Loucy (cell line): Measurements from ENCODE around the gene VLDLR.

Source experiments
- H2AFZ ChIP-seq: fragments of 200-600 bp; sonication (generic); 2 replicates; pipeline ENCODE4 v1.6.0; 2016; ENCODE audit warnings: antibody characterized with exemption, mild to moderate bottlenecking, low read length, moderate library complexity
- H3F3A ChIP-seq: fragments of 200-600 bp; 2 replicates; pipeline ENCODE4 v1.6.0; 2016; ENCODE audit warnings: antibody characterized with exemption, low read depth, mild to moderate bottlenecking
- H3K27me3 ChIP-seq: fragments of 200-600 bp; sonication (generic); 2 replicates; pipeline ENCODE4 v1.6.1; 2014; ENCODE audit warnings: low read length, mild to moderate bottlenecking; ENCODE audit not compliant: insufficient read depth, poor library complexity, severe bottlenecking
- H3K36me3 ChIP-seq: fragments of 200-600 bp; sonication (generic); 2 replicates; pipeline ENCODE4 v1.6.1; 2016; ENCODE audit warnings: low read length; ENCODE audit not compliant: insufficient read depth
- H3K4me1 ChIP-seq: fragments of 200-600 bp; sonication (generic); 2 replicates; pipeline ENCODE4 v1.5.1; 2014; ENCODE audit warnings: low read length, mild to moderate bottlenecking; ENCODE audit not compliant: insufficient read depth, poor library complexity, severe bottlenecking
- H3K4me2 ChIP-seq: fragments of 200-600 bp; sonication (generic); 2 replicates; pipeline ENCODE4 v1.6.0; 2014; ENCODE audit warnings: antibody characterized with exemption, low read length, low read depth, mild to moderate bottlenecking; ENCODE audit not compliant: poor library complexity, severe bottlenecking
- H3K4me3 ChIP-seq: fragments of 200-600 bp; sonication (generic); 2 replicates; pipeline ENCODE4 v1.5.1; 2014; ENCODE audit warnings: low read length, mild to moderate bottlenecking, mixed read lengths; ENCODE audit not compliant: poor library complexity, severe bottlenecking
- H3K79me2 ChIP-seq: fragments of 200-600 bp; sonication (generic); 2 replicates; pipeline ENCODE4 v1.6.1; 2014; ENCODE audit warnings: low read length; ENCODE audit not compliant: insufficient read depth
- H3K9ac ChIP-seq: fragments of 200-600 bp; sonication (generic); 2 replicates; pipeline ENCODE4 v1.6.0; 2014; ENCODE audit warnings: mild to moderate bottlenecking, low read depth, low read length, moderate library complexity; ENCODE audit not compliant: poor library complexity, severe bottlenecking
- H3K9me2 ChIP-seq: fragments of 200-600 bp; sonication (generic); replicated peaks from 2 replicates; pipeline ENCODE4 v1.6.1; 2016; ENCODE audit warnings: low read depth, low read length, mixed read lengths
- H3K9me3 ChIP-seq: fragments of 200-600 bp; sonication (generic); 2 replicates; pipeline ENCODE4 v1.6.1; 2014; ENCODE audit warnings: mild to moderate bottlenecking, antibody characterized with exemption, low read length, low read depth; ENCODE audit not compliant: insufficient read depth
- H4K20me1 ChIP-seq: fragments of 200-600 bp; sonication (generic); 2 replicates; pipeline ENCODE4 v1.6.0; 2014; ENCODE audit warnings: antibody characterized with exemption, low read length, mild to moderate bottlenecking; ENCODE audit not compliant: insufficient read depth, poor library complexity, severe bottlenecking
- EZH2phosphoT487 ChIP-seq: fragments of 200-600 bp; IDR thresholded peaks from 2 replicates; pipeline ENCODE4 v1.6.1; 2018; ENCODE audit warnings: antibody characterized with exemption, mild to moderate bottlenecking, moderate library complexity, borderline replicate concordance
- TF ChIP-seq, protein P1 (sequence below): fragments of 200-600 bp; sonication (generic); conservative IDR thresholded peaks from 2 replicates; pipeline ENCODE4 v1.5.1; 2014; ENCODE audit warnings: mild to moderate bottlenecking, antibody characterized with exemption, low read length

The VLDLR gene

GRCh38 chr9:2673161-2673560, 51.6 kb downstream of the VLDLR start:
- Histone ChIP-seq H3K4me1 (no peaks in the 10 kb centered on the region), H2AFZ (no peak overlapping the region), H3K9me3 (no peaks in the 10 kb centered on the region), H3K36me3 (no peaks in the 10 kb centered on the region), H4K20me1 (no peaks in the 10 kb centered on the region), H3K9ac (no peak overlapping the region), H3K27me3 (no peaks in the 10 kb centered on the region), H3K9me2 (no peaks in the 10 kb centered on the region), H3K4me3 (no peak overlapping the region), H3F3A (no peaks in the 10 kb centered on the region), H3K4me2 (no peak overlapping the region), H3K79me2 (no peaks in the 10 kb centered on the region)
- TF ChIP-seq, protein P1, sequence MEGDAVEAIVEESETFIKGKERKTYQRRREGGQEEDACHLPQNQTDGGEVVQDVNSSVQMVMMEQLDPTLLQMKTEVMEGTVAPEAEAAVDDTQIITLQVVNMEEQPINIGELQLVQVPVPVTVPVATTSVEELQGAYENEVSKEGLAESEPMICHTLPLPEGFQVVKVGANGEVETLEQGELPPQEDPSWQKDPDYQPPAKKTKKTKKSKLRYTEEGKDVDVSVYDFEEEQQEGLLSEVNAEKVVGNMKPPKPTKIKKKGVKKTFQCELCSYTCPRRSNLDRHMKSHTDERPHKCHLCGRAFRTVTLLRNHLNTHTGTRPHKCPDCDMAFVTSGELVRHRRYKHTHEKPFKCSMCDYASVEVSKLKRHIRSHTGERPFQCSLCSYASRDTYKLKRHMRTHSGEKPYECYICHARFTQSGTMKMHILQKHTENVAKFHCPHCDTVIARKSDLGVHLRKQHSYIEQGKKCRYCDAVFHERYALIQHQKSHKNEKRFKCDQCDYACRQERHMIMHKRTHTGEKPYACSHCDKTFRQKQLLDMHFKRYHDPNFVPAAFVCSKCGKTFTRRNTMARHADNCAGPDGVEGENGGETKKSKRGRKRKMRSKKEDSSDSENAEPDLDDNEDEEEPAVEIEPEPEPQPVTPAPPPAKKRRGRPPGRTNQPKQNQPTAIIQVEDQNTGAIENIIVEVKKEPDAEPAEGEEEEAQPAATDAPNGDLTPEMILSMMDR: no peak
- no peak for TF ChIP-seq EZH2phosphoT487

- Histone ChIP-seq H4K20me1 (no peaks in the 10 kb centered on the region), H3K9me3 (no peaks in the 10 kb centered on the region), H3K4me3 (no peak overlapping the region), H3F3A (no peaks in the 10 kb centered on the region), H3K9ac (no peak overlapping the region), H3K4me2 (no peak overlapping the region), H3K27me3 (no peaks in the 10 kb centered on the region), H3K4me1 (peaks cover 4% of the 10 kb centered on the region), H2AFZ (no peak overlapping the region), H3K36me3 (no peaks in the 10 kb centered on the region), H3K9me2 (no peaks in the 10 kb centered on the region), H3K79me2 (no peaks in the 10 kb centered on the region)
- no peak for TF ChIP-seq EZH2phosphoT487
- TF ChIP-seq, protein P1: no peak
These were observed 52.7 kb downstream of the VLDLR start for GRCh38 chr9:2674141-2674824.

- Histone ChIP-seq H3K4me3 (no peak overlapping the region), H3F3A (no peaks in the 10 kb centered on the region), H4K20me1 (no peaks in the 10 kb centered on the region), H3K27me3 (no peaks in the 10 kb centered on the region), H3K9me3 (no peaks in the 10 kb centered on the region), H3K9ac (no peak overlapping the region), H3K4me2 (no peak overlapping the region), H3K4me1 (peaks cover 4% of the 10 kb centered on the region), H2AFZ (no peak overlapping the region), H3K79me2 (no peaks in the 10 kb centered on the region), H3K9me2 (no peaks in the 10 kb centered on the region), H3K36me3 (no peaks in the 10 kb centered on the region)
- TF ChIP-seq, protein P1: no peak
- no peak for TF ChIP-seq EZH2phosphoT487
These were observed 54.2 kb downstream of the VLDLR start for GRCh38 chr9:2675834-2676233.
